Right atrium auricular region (tissue), 2 donors: ENCODE measurements around the gene ATP11A. TPM values are rescaled to one million over a fixed set of nuclear protein-coding genes. Genes with fewer than 3 reads are reported as not detected.

Experiments
- DNase-seq: peaks from one replicate; pipeline ENCODE4 v3.0.0-alpha.2; 2019; ENCODE audit warnings: low spot score
- H3K27ac ChIP-seq, 2 donors: fragments of 200-600 bp; sonication (generic); 1 replicate in 1 of 2; 2 replicates in 1 of 2; pipeline ENCODE4 v1.5.1; 2016 to 2019
- H3K27me3 ChIP-seq, 2 donors: fragments of 200-600 bp; sonication (generic); one replicate each; pipeline versions ENCODE4 v1.5.1 to v1.6.0; 2017 to 2019
- H3K36me3 ChIP-seq: fragments of 200-600 bp; sonication (generic); one replicate; pipeline ENCODE4 v1.5.1; 2016
- H3K4me1 ChIP-seq, 2 donors: fragments of 200-600 bp; sonication (generic); one replicate each; pipeline versions ENCODE4 v1.5.1 to v1.6.0; 2017 to 2019
- H3K4me3 ChIP-seq, 2 donors: fragments of 200-600 bp; sonication (generic); 1 replicate in 1 of 2; 2 replicates in 1 of 2; pipeline ENCODE4 v1.5.1; 2017 to 2019; ENCODE audit warnings: mild to moderate bottlenecking in 1 of 2, moderate library complexity in 1 of 2
- H3K9me3 ChIP-seq, 2 donors: fragments of 200-600 bp; sonication (generic); one replicate each; pipeline ENCODE4 v1.5.1; 2019
- total RNA-seq, 2 donors: library from RNA; depleted of rRNA; stranded (reverse); fragments of >200 nt; gene quantifications; one replicate each; pipeline ENCODE4 v1.1.0, GENCODE V29; 2016
- TF ChIP-seq, protein P1 (sequence below), 2 donors: fragments of 200-600 bp; sonication (generic); IDR thresholded peaks; one replicate each; pipeline ENCODE4 v1.5.1; 2019; ENCODE audit warnings: antibody characterized with exemption in 2 of 2

ATP11A gene
- total RNA-seq, 2 donors from 2014 or later: 31.8 to 48.6 TPM

DNA sequence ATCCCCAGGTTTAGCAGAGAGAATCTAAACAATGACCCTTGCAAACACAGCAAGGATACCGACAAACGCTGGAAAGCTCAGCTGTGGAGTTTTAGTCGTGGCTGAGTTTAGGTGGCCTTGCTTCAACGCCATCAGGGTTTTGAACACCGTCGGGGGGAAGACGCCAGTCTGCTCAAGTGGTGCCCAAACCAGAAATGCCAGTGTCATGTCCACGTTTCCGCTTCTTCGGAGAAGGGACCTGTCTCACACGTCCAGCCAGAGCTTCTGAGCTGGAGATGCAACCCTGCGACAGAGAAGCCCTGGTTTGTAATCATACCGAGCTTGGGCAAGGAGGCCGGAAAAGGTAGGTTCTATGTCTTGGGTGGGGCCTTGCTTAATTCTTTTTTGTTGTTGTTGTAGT is 42.6 kb upstream of the ATP11A start:
- H3K4me1 ChIP-seq: peaks cover 0 to 5% of the 10 kb centered on the region in 2 donors
- H3K27ac ChIP-seq: no peak overlapping the region
- H3K27me3 ChIP-seq: no peaks in the 10 kb centered on the region
- DNase-seq: no peak
- H3K36me3 ChIP-seq: no peaks in the 10 kb centered on the region
- TF ChIP-seq, protein P1, sequence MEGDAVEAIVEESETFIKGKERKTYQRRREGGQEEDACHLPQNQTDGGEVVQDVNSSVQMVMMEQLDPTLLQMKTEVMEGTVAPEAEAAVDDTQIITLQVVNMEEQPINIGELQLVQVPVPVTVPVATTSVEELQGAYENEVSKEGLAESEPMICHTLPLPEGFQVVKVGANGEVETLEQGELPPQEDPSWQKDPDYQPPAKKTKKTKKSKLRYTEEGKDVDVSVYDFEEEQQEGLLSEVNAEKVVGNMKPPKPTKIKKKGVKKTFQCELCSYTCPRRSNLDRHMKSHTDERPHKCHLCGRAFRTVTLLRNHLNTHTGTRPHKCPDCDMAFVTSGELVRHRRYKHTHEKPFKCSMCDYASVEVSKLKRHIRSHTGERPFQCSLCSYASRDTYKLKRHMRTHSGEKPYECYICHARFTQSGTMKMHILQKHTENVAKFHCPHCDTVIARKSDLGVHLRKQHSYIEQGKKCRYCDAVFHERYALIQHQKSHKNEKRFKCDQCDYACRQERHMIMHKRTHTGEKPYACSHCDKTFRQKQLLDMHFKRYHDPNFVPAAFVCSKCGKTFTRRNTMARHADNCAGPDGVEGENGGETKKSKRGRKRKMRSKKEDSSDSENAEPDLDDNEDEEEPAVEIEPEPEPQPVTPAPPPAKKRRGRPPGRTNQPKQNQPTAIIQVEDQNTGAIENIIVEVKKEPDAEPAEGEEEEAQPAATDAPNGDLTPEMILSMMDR (IDR thresholded peaks at IDR 0.05): no peak
- no peaks in the 10 kb centered on the region for H3K9me3 ChIP-seq
- H3K4me3 ChIP-seq: no peak overlapping the region

DNA sequence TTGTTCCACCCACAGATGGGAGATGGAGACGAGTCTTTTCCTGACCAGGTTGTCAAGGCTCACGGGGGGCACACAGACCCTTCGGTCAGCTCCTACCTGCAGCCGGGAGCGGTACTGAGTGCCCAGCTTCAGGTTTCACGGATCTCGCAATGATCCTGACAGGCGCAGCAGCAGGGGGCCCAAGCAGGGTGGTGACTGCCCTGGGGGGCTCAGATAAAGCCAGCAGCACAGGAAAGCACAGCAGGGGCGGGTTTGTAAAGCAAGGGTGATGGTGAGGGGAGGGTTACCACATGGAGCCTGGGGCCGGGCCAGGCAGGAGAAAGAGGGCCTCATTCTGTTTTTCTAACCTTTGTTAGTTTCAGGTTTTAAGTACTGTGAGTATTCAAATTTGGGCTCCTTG is 41.7 kb upstream of the ATP11A start:
- Histone ChIP-seq H3K27ac (no peak overlapping the region), H3K36me3 (no peaks in the 10 kb centered on the region), H3K4me1 (peaks cover 0 to 10% of the 10 kb centered on the region in 2 donors), H3K4me3 (no peak overlapping the region), H3K9me3 (no peaks in the 10 kb centered on the region), H3K27me3 (no peaks in the 10 kb centered on the region)
- TF ChIP-seq, protein P1 (IDR thresholded peaks at IDR 0.05): no peak
- DNase-seq: no peak

DNA sequence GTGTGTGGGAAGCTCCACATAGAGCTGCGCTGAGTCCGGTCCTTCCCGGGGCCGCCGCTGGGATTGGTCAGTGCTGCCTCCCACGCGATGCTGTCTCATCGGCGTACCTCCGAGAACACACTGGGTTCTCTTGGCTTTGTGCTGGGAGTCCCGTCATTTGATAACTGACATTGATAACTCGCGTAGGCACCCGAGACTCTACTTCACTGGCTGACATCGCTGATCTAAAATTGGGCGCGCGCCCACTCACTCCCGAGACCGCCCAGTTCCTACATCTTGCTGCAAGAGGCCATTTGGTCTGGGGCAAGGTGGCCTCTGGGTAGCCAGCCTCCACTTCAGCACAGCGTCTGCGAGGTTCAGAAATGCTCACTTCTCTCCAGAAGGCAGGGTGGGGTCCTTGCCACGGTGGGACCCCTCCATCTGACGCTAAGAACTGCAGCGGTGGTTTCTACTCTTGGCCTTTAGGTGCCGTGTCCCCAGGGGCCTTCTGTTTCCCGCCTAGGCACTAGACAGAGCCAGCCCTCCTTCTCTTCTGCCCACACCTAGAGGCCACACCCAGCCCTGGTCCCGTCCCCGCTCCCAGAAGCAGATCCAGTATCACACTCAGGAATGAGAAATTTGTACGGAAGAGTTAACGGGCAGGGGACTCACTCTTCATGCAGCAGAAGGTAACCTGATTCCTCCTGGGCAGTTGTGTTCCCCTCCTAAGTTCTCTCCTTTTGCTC is 40.7 kb upstream of the ATP11A start:
- Histone ChIP-seq H3K9me3 (no peaks in the 10 kb centered on the region), H3K27me3 (no peaks in the 10 kb centered on the region), H3K36me3 (no peaks in the 10 kb centered on the region), H3K27ac (no peak overlapping the region), H3K4me3 (no peak overlapping the region), H3K4me1 (peaks cover 0 to 10% of the 10 kb centered on the region in 2 donors)
- TF ChIP-seq, protein P1 (IDR thresholded peaks at IDR 0.05): no peak
- no peak for DNase-seq

DNA sequence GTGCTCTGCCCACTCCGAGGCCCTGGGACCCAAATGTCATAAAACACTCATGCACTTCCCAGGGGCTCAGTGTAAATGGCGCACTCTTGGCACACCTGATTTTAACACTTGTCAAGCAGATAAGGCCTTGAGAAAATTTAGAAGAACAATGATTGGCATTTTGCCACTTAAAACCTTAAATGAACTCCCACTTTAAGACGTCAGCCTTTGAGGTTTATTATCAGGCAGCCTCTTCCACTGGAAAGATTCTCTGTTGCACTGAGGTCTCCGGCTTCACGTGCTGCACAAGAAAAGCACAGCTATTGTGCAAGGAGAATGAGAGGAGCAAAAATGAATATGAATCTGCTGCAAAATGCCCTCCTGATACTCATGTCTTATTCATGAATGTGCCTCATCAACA is 38.5 kb upstream of the ATP11A start:
- Histone ChIP-seq H3K4me1 (peaks cover 0 to 10% of the 10 kb centered on the region in 2 donors), H3K36me3 (no peaks in the 10 kb centered on the region), H3K9me3 (no peaks in the 10 kb centered on the region), H3K27ac (no peak overlapping the region), H3K4me3 (no peak overlapping the region), H3K27me3 (no peaks in the 10 kb centered on the region)
- TF ChIP-seq, protein P1 (IDR thresholded peaks at IDR 0.05): no peak
- DNase-seq: no peak

DNA sequence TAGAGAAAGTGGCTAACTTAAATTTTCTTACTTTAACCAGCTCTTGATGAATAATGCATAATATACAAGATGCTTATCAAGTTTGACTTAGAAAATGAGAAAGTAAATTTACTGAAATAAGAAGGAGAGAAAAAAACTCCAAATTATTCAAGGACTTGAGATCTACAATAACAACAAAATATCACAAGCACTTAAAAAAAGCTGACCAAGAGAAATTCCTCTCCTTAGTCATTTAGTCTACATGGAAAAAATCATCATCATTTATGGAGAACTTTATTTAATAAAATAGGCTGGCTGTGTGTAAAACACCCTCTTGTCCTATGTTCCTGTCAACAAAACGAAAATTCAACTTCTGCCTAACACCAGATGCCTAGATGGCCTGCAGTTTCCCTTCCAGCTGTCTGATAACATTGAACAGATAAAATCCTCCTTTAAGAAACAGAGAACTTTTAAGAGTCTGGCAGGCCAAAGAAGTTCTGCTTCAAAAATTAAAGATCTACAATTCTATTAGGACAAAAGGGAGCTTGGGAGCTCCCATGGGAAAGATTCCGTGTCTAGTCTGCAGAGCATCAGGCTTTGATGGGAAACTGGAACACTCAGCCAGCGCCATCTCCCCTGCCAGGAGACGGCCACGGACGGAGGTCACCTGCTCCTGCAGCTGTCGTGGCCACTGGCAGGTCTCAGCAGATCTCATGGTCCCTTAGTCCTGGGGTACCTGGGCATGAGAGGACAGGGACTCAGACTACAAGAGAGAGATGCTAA is 37.9 kb upstream of the ATP11A start:
- H3K27ac ChIP-seq: no peak overlapping the region
- no peaks in the 10 kb centered on the region for H3K9me3 ChIP-seq
- H3K27me3 ChIP-seq: no peaks in the 10 kb centered on the region
- DNase-seq: no peak
- H3K4me3 ChIP-seq: no peak overlapping the region
- H3K36me3 ChIP-seq: no peaks in the 10 kb centered on the region
- peaks cover 0 to 10% of the 10 kb centered on the region in 2 donors for H3K4me1 ChIP-seq
- TF ChIP-seq, protein P1 (IDR thresholded peaks at IDR 0.05): no peak
